H9 (cell line): ENCODE data around the gene ANTKMT. TPM values are rescaled to one million over a fixed set of nuclear protein-coding genes. Genes with fewer than 3 reads are reported as not detected.

Source experiments
- DNase-seq: peaks from one replicate; pipeline ENCODE4 v3.0.0-alpha.2; 2017
- H2AFZ ChIP-seq: one replicate; pipeline ENCODE4 v1.6.1; 2013; ENCODE audit warnings: mild to moderate bottlenecking, low read length, control low read depth, moderate library complexity
- H2AK5ac ChIP-seq: 2 replicates; pipeline ENCODE4 v1.6.1; 2013; ENCODE audit warnings: low read length, control low read depth, mixed read lengths; ENCODE audit not compliant: insufficient read length
- H2BK120ac ChIP-seq: one replicate; pipeline ENCODE4 v1.6.1; 2013; ENCODE audit warnings: low read depth, mild to moderate bottlenecking, low read length, control low read depth, inconsistent platforms; ENCODE audit not compliant: poor library complexity, severe bottlenecking
- H2BK12ac ChIP-seq: 2 replicates; pipeline ENCODE4 v1.6.1; 2013; ENCODE audit warnings: low read length, control low read depth, mixed read lengths, low read depth; ENCODE audit not compliant: insufficient read length
- H2BK15ac ChIP-seq: 2 replicates; pipeline ENCODE4 v1.6.1; 2013; ENCODE audit warnings: low read depth, low read length, control low read depth
- H2BK20ac ChIP-seq: one replicate; pipeline ENCODE4 v1.6.1; 2013; ENCODE audit warnings: low read depth, mild to moderate bottlenecking, low read length, control low read depth, inconsistent platforms; ENCODE audit not compliant: poor library complexity, severe bottlenecking
- H2BK5ac ChIP-seq: 2 replicates; pipeline ENCODE4 v1.6.1; 2013; ENCODE audit warnings: low read length, control low read depth, mixed read lengths; ENCODE audit not compliant: insufficient read length
- H3K14ac ChIP-seq: 2 replicates; pipeline ENCODE4 v1.6.1; 2013; ENCODE audit warnings: low read length, control low read depth; ENCODE audit not compliant: insufficient read depth
- H3K18ac ChIP-seq: 2 replicates; pipeline ENCODE4 v1.6.1; 2013; ENCODE audit warnings: low read depth, mild to moderate bottlenecking, mixed read lengths, low read length, control low read depth; ENCODE audit not compliant: insufficient read length
- H3K23ac ChIP-seq: 2 replicates; pipeline ENCODE4 v1.6.1; 2013; ENCODE audit warnings: low read length, control low read depth, mixed read lengths, low read depth; ENCODE audit not compliant: insufficient read length
- H3K23me2 ChIP-seq: 2 replicates; pipeline ENCODE4 v1.6.1; 2013; ENCODE audit warnings: low read depth, mild to moderate bottlenecking, mixed read lengths, low read length, control low read depth; ENCODE audit not compliant: insufficient read length, poor library complexity, severe bottlenecking
- H3K27ac ChIP-seq: 2 replicates; pipeline ENCODE4 v1.5.1; 2013; ENCODE audit warnings: low read length, control low read depth, mixed read lengths, low read depth; ENCODE audit not compliant: insufficient read length
- H3K27me3 ChIP-seq: 2 replicates; pipeline ENCODE4 v1.6.1; 2013; ENCODE audit warnings: low read length, control low read depth, inconsistent platforms; ENCODE audit not compliant: insufficient read depth
- H3K4ac ChIP-seq: 2 replicates; pipeline ENCODE4 v1.6.1; 2013; ENCODE audit warnings: low read depth, mild to moderate bottlenecking, control low read depth, inconsistent platforms, low read length, moderate library complexity
- H3K4me1 ChIP-seq: 2 replicates; pipeline ENCODE4 v1.6.1; 2013; ENCODE audit warnings: low read length, control low read depth, inconsistent platforms; ENCODE audit not compliant: insufficient read depth
- H3K4me2 ChIP-seq: 2 replicates; pipeline ENCODE4 v1.6.1; 2013; ENCODE audit warnings: low read length, control low read depth, mixed read lengths; ENCODE audit not compliant: insufficient read length, insufficient read depth
- H3K56ac ChIP-seq: 2 replicates; pipeline ENCODE4 v1.6.1; 2013; ENCODE audit warnings: low read depth, mild to moderate bottlenecking, mixed read lengths, low read length, control low read depth; ENCODE audit not compliant: insufficient read length
- H3K79me1 ChIP-seq: 2 replicates; pipeline ENCODE4 v1.6.1; 2013; ENCODE audit warnings: low read depth, mild to moderate bottlenecking, moderate library complexity, low read length, control low read depth, inconsistent platforms; ENCODE audit not compliant: insufficient read depth, poor library complexity, severe bottlenecking
- H3K79me2 ChIP-seq: 2 replicates; pipeline ENCODE4 v1.6.1; 2013; ENCODE audit warnings: low read length, control low read depth, inconsistent platforms; ENCODE audit not compliant: insufficient read depth
- H3K9ac ChIP-seq: 2 replicates; pipeline ENCODE4 v1.6.1; 2013; ENCODE audit warnings: low read length, control low read depth, mixed read lengths; ENCODE audit not compliant: insufficient read length; ENCODE audit errors: extremely low read depth
- H3K9me3 ChIP-seq: one replicate; pipeline ENCODE4 v1.6.1; 2013; ENCODE audit warnings: low read depth, low read length, inconsistent platforms; ENCODE audit not compliant: control insufficient read depth
- H3T11ph ChIP-seq: one replicate; pipeline ENCODE4 v1.6.1; 2013; ENCODE audit warnings: mild to moderate bottlenecking, low read length, control low read depth, inconsistent platforms
- H4K20me1 ChIP-seq: one replicate; pipeline ENCODE4 v1.6.1; 2013; ENCODE audit not compliant: control insufficient read depth, insufficient read length, insufficient read depth
- H4K5ac ChIP-seq: 2 replicates; pipeline ENCODE4 v1.6.1; 2013; ENCODE audit warnings: low read depth, mild to moderate bottlenecking, mixed read lengths, low read length, control low read depth; ENCODE audit not compliant: insufficient read length
- H4K8ac ChIP-seq: replicated peaks from 2 replicates; pipeline ENCODE4 v1.6.1; 2013; ENCODE audit warnings: low read length, control low read depth, mixed read lengths, low read depth; ENCODE audit not compliant: insufficient read length
- H4K91ac ChIP-seq: 2 replicates; pipeline ENCODE4 v1.6.1; 2013; ENCODE audit warnings: low read depth, mild to moderate bottlenecking, moderate library complexity, mixed read lengths, low read length, control low read depth; ENCODE audit not compliant: insufficient read length
- H3K27ac Mint-ChIP-seq, 3 experiments: 2 replicates in 2 of 3; 3 replicates in 1 of 3; pipeline ENCODE4 v1.8.0; 2020 to 2021; ENCODE audit warnings: mixed read lengths in 3 of 3, mild to moderate bottlenecking in 1 of 3, moderate library complexity in 1 of 3
- H3K27me3 Mint-ChIP-seq: 2 replicates; pipeline ENCODE4 v1.8.0; 2021; ENCODE audit warnings: low read depth, mild to moderate bottlenecking, moderate library complexity, mixed read lengths
- H3K36me3 Mint-ChIP-seq, 3 experiments: 2 replicates in 2 of 3; 3 replicates in 1 of 3; pipeline ENCODE4 v1.8.0; 2020 to 2021; ENCODE audit warnings: low read depth in 3 of 3, mixed read lengths in 3 of 3; ENCODE audit not compliant: insufficient read depth in 1 of 3
- H3K4me1 Mint-ChIP-seq, 2 experiments: 2 replicates each; pipeline ENCODE4 v1.8.0; 2020; ENCODE audit warnings: mixed read lengths in 2 of 2
- H3K4me3 Mint-ChIP-seq, 2 experiments: 2 replicates in 1 of 2; 3 replicates in 1 of 2; pipeline ENCODE4 v1.8.0; 2020 to 2021; ENCODE audit warnings: mild to moderate bottlenecking in 2 of 2, mixed read lengths in 2 of 2, moderate library complexity in 1 of 2
- H3K9me3 Mint-ChIP-seq, 2 experiments: 2 replicates in 1 of 2; 3 replicates in 1 of 2; pipeline ENCODE4 v1.8.0; 2020; ENCODE audit warnings: mild to moderate bottlenecking in 2 of 2, mixed read lengths in 2 of 2, moderate library complexity in 1 of 2
- CTCF ChIP-seq: fragments of 200-600 bp; sonication (generic); conservative IDR thresholded peaks from 3 replicates; pipeline ENCODE4 v1.8.0; 2021; ENCODE audit warnings: antibody characterized with exemption, mild to moderate bottlenecking
- WGBS: extraction: QIAGEN DNeasy Blood & Tissue Kit; methylation state at CpG from one replicate; pipeline ENCODE4 v1.1.7; 2013; ENCODE audit warnings: missing lambda C conversion rate, low lambda C conversion rate, mixed read lengths; ENCODE audit not compliant: insufficient read length; ENCODE audit errors: extremely low coverage; 5-methylcytosine and 5-hydroxymethylcytosine counted together
- total RNA-seq: library from RNA; stranded (reverse); gene quantifications from 2 replicates; pipeline ENCODE4 v1.2.1, GENCODE V29; 2021

Gene ANTKMT
- total RNA-seq, 1 experiment from 2014 or later = 31.5 TPM

DNA sequence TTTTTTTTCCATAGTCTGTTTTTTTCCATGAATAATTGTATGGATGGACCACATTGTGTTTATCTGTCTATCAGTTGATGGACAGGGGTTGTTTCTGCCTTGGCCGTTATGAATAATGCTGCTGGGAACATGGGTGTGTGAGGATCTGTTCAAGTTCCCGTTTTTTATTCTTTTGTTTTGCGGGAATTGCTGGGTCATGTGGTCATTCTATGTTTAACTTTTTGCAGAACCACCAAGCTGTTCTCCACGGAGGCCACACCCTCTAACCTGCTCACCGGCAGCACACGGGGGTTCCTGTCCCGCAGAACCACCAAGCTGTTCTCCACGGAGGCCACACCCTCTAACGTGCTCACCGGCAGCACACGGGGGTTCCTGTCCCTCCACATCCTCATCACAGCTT, 33.7 kb downstream of the ANTKMT start:
- Mint-ChIP-seq H3K4me1 (peaks cover 25 to 33% of the 10 kb centered on the region in 2 experiments), H3K36me3 (no peaks in the 10 kb centered on the region), H3K4me3 (no peak overlapping the region), H3K9me3 (no peaks in the 10 kb centered on the region; a peak in 1 of 5 replicates), H3K27ac (no peak overlapping the region), H3K27me3 (peaks cover 36% of the 10 kb centered on the region)
- no peak overlapping the region for H3K56ac ChIP-seq
- H2BK5ac ChIP-seq = no peak overlapping the region
- no peaks in the 10 kb centered on the region for H3K4me1 ChIP-seq
- no peaks in the 10 kb centered on the region for H3K79me2 ChIP-seq
- H2AFZ ChIP-seq = no peak overlapping the region
- no peak overlapping the region for H2AK5ac ChIP-seq
- no peak overlapping the region for H3K23ac ChIP-seq
- no peak overlapping the region for H2BK12ac ChIP-seq
- no peak overlapping the region for H2BK20ac ChIP-seq
- H4K5ac ChIP-seq = no peak overlapping the region
- H3K27ac ChIP-seq = no peak overlapping the region
- WGBS = no CpG with 5 or more reads among the region's 11 CpGs
- no peak overlapping the region for H3K9ac ChIP-seq
- H3K14ac ChIP-seq = no peak overlapping the region
- no peaks in the 10 kb centered on the region for H3K79me1 ChIP-seq
- no peaks in the 10 kb centered on the region for H4K20me1 ChIP-seq
- no peaks in the 10 kb centered on the region for H3K27me3 ChIP-seq
- no peak overlapping the region for H4K91ac ChIP-seq
- H3K23me2 ChIP-seq = no peaks in the 10 kb centered on the region
- no peak overlapping the region for H3T11ph ChIP-seq
- H2BK120ac ChIP-seq = no peak overlapping the region
- H3K4ac ChIP-seq = no peak overlapping the region
- H3K9me3 ChIP-seq = no peaks in the 10 kb centered on the region
- H4K8ac ChIP-seq = no peak overlapping the region
- no peak overlapping the region for H2BK15ac ChIP-seq
- DNase-seq = no peak
- H3K4me2 ChIP-seq = no peak overlapping the region
- H3K18ac ChIP-seq = no peak overlapping the region
- TF ChIP-seq CTCF = no peak
